IMR-90 (cell line): Measurements from ENCODE around the gene NEURL1. TPM values are rescaled to one million over a fixed set of nuclear protein-coding genes. Genes with fewer than 3 reads are reported as not detected.

Experiments
- ATAC-seq: fragments of 200-7000 bp; cut with Tn5 transposase; 2 replicates; pipeline ENCODE4 v1.9.1; 2020; ENCODE audit warnings: low read depth, mild to moderate bottlenecking, moderate library complexity
- BruUV-seq: library from RNA; stranded (reverse); fragments of 400-500 nt; replicated peaks from 2 replicates; lab custom pipeline; 2021; lab: Mats Ljungman, UMichigan
- CTCF ChIA-PET: fragments of 300-600 bp; formaldehyde crosslinking; extraction: SDS; loops from one replicate; lab custom pipeline; 2021; ENCODE audit warnings: antibody characterized with exemption; lab: Yijun Ruan, JAX
- POLR2A ChIA-PET: fragments of 300-600 bp; sonication (Branson Sonifier 250); formaldehyde crosslinking; loops from one replicate; lab custom pipeline; 2022; ENCODE audit warnings: antibody characterized with exemption; ENCODE audit not compliant: unreplicated experiment; lab: Charles Lee
- DNase-seq: peaks from one replicate; pipeline ENCODE4 v3.0.0; 2013
- H2AFZ ChIP-seq: replicated peaks from 2 replicates; pipeline ENCODE3; 2013; ENCODE audit warnings: low read length, mild to moderate bottlenecking; ENCODE audit not compliant: poor library complexity
- H2AK5ac ChIP-seq: 2 replicates; pipeline ENCODE4 v1.6.1; 2013; ENCODE audit warnings: low read depth, low read length, inconsistent platforms
- H2AK9ac ChIP-seq: replicated peaks from 2 replicates; pipeline ENCODE3; 2013; ENCODE audit warnings: mild to moderate bottlenecking, low read depth, low read length, moderate library complexity; ENCODE audit not compliant: poor library complexity
- H2BK120ac ChIP-seq: 2 replicates; pipeline ENCODE4 v1.6.1; 2013; ENCODE audit warnings: low read depth, low read length, inconsistent platforms
- H2BK15ac ChIP-seq: 3 replicates; pipeline ENCODE4 v1.6.1; 2013; ENCODE audit warnings: low read depth, low read length, inconsistent platforms
- H2BK20ac ChIP-seq: 2 replicates; pipeline ENCODE4 v1.6.1; 2013; ENCODE audit warnings: low read depth, mild to moderate bottlenecking, inconsistent platforms, low read length, moderate library complexity
- H2BK5ac ChIP-seq: 2 replicates; pipeline ENCODE4 v1.6.1; 2013; ENCODE audit warnings: mild to moderate bottlenecking, low read depth, low read length, inconsistent platforms; ENCODE audit not compliant: poor library complexity, severe bottlenecking
- H3K14ac ChIP-seq: replicated peaks from 2 replicates; pipeline ENCODE4 v1.6.1; 2013; ENCODE audit warnings: low read depth, low read length, inconsistent platforms
- H3K18ac ChIP-seq: 2 replicates; pipeline ENCODE4 v1.6.1; 2013; ENCODE audit warnings: low read depth, low read length, control low read depth
- H3K23ac ChIP-seq: 2 replicates; pipeline ENCODE4 v1.6.1; 2013; ENCODE audit warnings: low read depth, low read length, inconsistent platforms
- H3K27ac ChIP-seq: 2 replicates; pipeline ENCODE4 v1.5.1; 2013; ENCODE audit warnings: mild to moderate bottlenecking, control low read depth, low read length; ENCODE audit not compliant: insufficient read depth
- H3K27me3 ChIP-seq: 2 replicates; pipeline ENCODE4 v1.6.1; 2013; ENCODE audit warnings: low read length; ENCODE audit not compliant: control insufficient read depth, insufficient read depth
- H3K36me3 ChIP-seq: 2 replicates; pipeline ENCODE4 v1.6.1; 2013; ENCODE audit warnings: low read length, mixed read lengths; ENCODE audit not compliant: control insufficient read depth, insufficient read depth
- H3K4ac ChIP-seq: 2 replicates; pipeline ENCODE4 v1.6.1; 2013; ENCODE audit warnings: low read depth, low read length, inconsistent platforms
- H3K4me1 ChIP-seq: 2 replicates; pipeline ENCODE4 v1.6.1; 2013; ENCODE audit warnings: low read length, mixed read lengths; ENCODE audit not compliant: control insufficient read depth, insufficient read depth
- H3K4me2 ChIP-seq: 2 replicates; pipeline ENCODE4 v1.6.1; 2013; ENCODE audit warnings: low read depth, mild to moderate bottlenecking, control low read depth, low read length, moderate library complexity
- H3K4me3 ChIP-seq: 2 replicates; pipeline ENCODE4 v1.5.1; 2013; ENCODE audit warnings: low read depth, mild to moderate bottlenecking, control low read depth, low read length, moderate library complexity; ENCODE audit not compliant: insufficient read depth
- H3K56ac ChIP-seq: 2 replicates; pipeline ENCODE4 v1.6.1; 2013; ENCODE audit warnings: low read length, inconsistent platforms; ENCODE audit not compliant: insufficient read depth; ENCODE audit errors: extremely low read depth
- H3K79me1 ChIP-seq, 2 experiments: 2 replicates each; pipeline ENCODE4 v1.6.1; 2013; ENCODE audit warnings: low read length in 2 of 2, inconsistent platforms in 1 of 2, low read depth in 1 of 2
- H3K9ac ChIP-seq: 2 replicates; pipeline ENCODE4 v1.6.1; 2013; ENCODE audit warnings: low read depth, low read length, control low read depth
- H3K9me1 ChIP-seq: 2 replicates; pipeline ENCODE4 v1.6.1; 2013; ENCODE audit warnings: low read length, inconsistent platforms; ENCODE audit not compliant: insufficient read depth
- H3K9me3 ChIP-seq: 2 replicates; pipeline ENCODE4 v1.6.1; 2013; ENCODE audit warnings: low read length; ENCODE audit not compliant: control insufficient read depth, insufficient read depth
- H4K20me1 ChIP-seq: 2 replicates; pipeline ENCODE4 v1.6.1; 2013; ENCODE audit warnings: low read length, inconsistent platforms; ENCODE audit not compliant: insufficient read depth
- H4K5ac ChIP-seq: 2 replicates; pipeline ENCODE4 v1.6.1; 2013; ENCODE audit warnings: mild to moderate bottlenecking, low read depth, low read length, control low read depth
- H4K8ac ChIP-seq, 2 experiments: 2 replicates each; pipeline ENCODE4 v1.6.1; 2013; ENCODE audit warnings: low read depth in 2 of 2, low read length in 2 of 2, control low read depth in 1 of 2, inconsistent platforms in 1 of 2
- H4K91ac ChIP-seq: 2 replicates; pipeline ENCODE4 v1.6.1; 2013; ENCODE audit warnings: low read depth, low read length, inconsistent platforms; ENCODE audit not compliant: insufficient read depth
- CEBPB ChIP-seq: IDR thresholded peaks from 2 replicates; pipeline ENCODE4 v1.6.1; 2012; ENCODE audit warnings: low read depth, low read length, improper control_type of control experiment
- CHD1 ChIP-seq: IDR thresholded peaks from 2 replicates; pipeline ENCODE4 v1.6.1; 2012; ENCODE audit warnings: low read depth, low read length, improper control_type of control experiment
- CTCF ChIP-seq: conservative IDR thresholded peaks from 2 replicates; pipeline ENCODE4 v1.5.1; 2012; ENCODE audit warnings: mild to moderate bottlenecking, low read depth, low read length, improper control_type of control experiment
- ELK1 ChIP-seq: fragments of 150-350 bp; IDR thresholded peaks from 2 replicates; pipeline ENCODE4 v1.6.1; 2016; ENCODE audit warnings: low read depth, mild to moderate bottlenecking, low read length, moderate library complexity, borderline replicate concordance
- FOS ChIP-seq: fragments of 150-350 bp; IDR thresholded peaks from 2 replicates; pipeline ENCODE4 v1.6.1; 2016; ENCODE audit warnings: low read depth, low read length
- POLR2A ChIP-seq: IDR thresholded peaks from 2 replicates; pipeline ENCODE4 v1.6.1; 2012; ENCODE audit warnings: mild to moderate bottlenecking, low read depth, low read length
- SMC3 ChIP-seq: fragments of 150-350 bp; IDR thresholded peaks from 2 replicates; pipeline ENCODE4 v1.6.1; 2016; ENCODE audit warnings: low read depth, mild to moderate bottlenecking, antibody characterized with exemption, low read length, moderate library complexity
- USF2 ChIP-seq: fragments of 150-350 bp; IDR thresholded peaks from 2 replicates; pipeline ENCODE4 v1.6.1; 2017; ENCODE audit warnings: mild to moderate bottlenecking, antibody characterized with exemption, low read length, low read depth
- WGBS, 2 experiments: methylation state at CpG; one replicate each; pipeline versions ENCODE4 v1.1.5 to v1.1.7; 2013; ENCODE audit warnings: missing lambda C conversion rate in 2 of 2; ENCODE audit not compliant: insufficient read length in 1 of 2; ENCODE audit errors: extremely low coverage in 2 of 2; 5-methylcytosine and 5-hydroxymethylcytosine counted together
- dilution Hi-C: fragments of 300-500 bp; cut with HindIII; formaldehyde crosslinking; loops from one replicate; pipeline ENCODE4 v1.14.3; 2018; ENCODE audit warnings: low sequenced_read_pairs; ENCODE audit not compliant: unreplicated experiment
- in situ Hi-C: fragments of 300-500 bp; cut with MboI; formaldehyde crosslinking; loops from 3 replicates; pipeline ENCODE4 v1.14.3; 2019; ENCODE audit warnings: low sequenced_read_pairs, inconsistent platforms, mixed read lengths
- intact Hi-C: fragments of 100-400 bp; cut with micrococcal nuclease; formaldehyde crosslinking; loops from 2 replicates; pipeline ENCODE4 v1.10.0; 2022
- polyA plus RNA-seq, 3 experiments: library from polyadenylated mRNA; depleted of rRNA; stranded (reverse); fragments of >200 nt; gene quantifications; 2 replicates each; pipeline ENCODE4 v1.2.3, GENCODE V29; 2012; ENCODE audit warnings: low replicate concordance in 1 of 3
- total RNA-seq: library from RNA; depleted of rRNA; stranded (reverse); fragments of >200 nt; gene quantifications from 2 replicates; pipeline ENCODE4 v1.2.3, GENCODE V29; 2012

Gene NEURL1
- total and polyA plus RNA-seq, 2 of the 4 experiments (the other 2 are of a cell fraction): 0.36 to 0.82 TPM

- H3K79me1 ChIP-seq: no peaks in the 10 kb centered on the region
- in situ Hi-C loops: no loop called here
- no peak overlapping the region for H2BK120ac ChIP-seq
- no peak overlapping the region for H4K5ac ChIP-seq
- no peak overlapping the region for H3K4me3 ChIP-seq
- H4K20me1 ChIP-seq: no peaks in the 10 kb centered on the region
- no peak overlapping the region for H2AFZ ChIP-seq
- CTCF ChIA-PET: no interaction called here
- H2BK5ac ChIP-seq: no peak overlapping the region
- H2AK9ac ChIP-seq: no peak overlapping the region
- TF ChIP-seq FOS: no peak
- no peak for TF ChIP-seq USF2
- no peak for TF ChIP-seq CTCF
- TF ChIP-seq CEBPB: no peak
- TF ChIP-seq CHD1: no peak
- no peak for TF ChIP-seq ELK1
- TF ChIP-seq SMC3: no peak
- no peak for TF ChIP-seq POLR2A
- H3K9me3 ChIP-seq: no peaks in the 10 kb centered on the region
- no peak overlapping the region for H2BK15ac ChIP-seq
- no peaks in the 10 kb centered on the region for H3K36me3 ChIP-seq
- no peak overlapping the region for H2AK5ac ChIP-seq
- H3K18ac ChIP-seq: no peak overlapping the region
- no TSS peak for BruUV-seq
- no CpG with 5 or more reads among the region's 5 CpGs for WGBS, 2 experiments
- no peak overlapping the region for H3K4me2 ChIP-seq
- peaks cover 5% of the 10 kb centered on the region; the same call in 1 of the 2 replicates for H3K4me1 ChIP-seq
- DNase-seq (no peak), ATAC-seq (no peak)
- intact Hi-C loops: no loop called here
- H3K56ac ChIP-seq: no peak overlapping the region
- dilution Hi-C loops: no loop called here
- no peak overlapping the region for H4K91ac ChIP-seq
- no peak overlapping the region for H3K14ac ChIP-seq
- no peaks in the 10 kb centered on the region for H3K9me1 ChIP-seq
- no peak overlapping the region for H3K4ac ChIP-seq
- no peak overlapping the region for H4K8ac ChIP-seq
- H2BK20ac ChIP-seq: no peak overlapping the region
- no peak overlapping the region for H3K9ac ChIP-seq
- H3K27ac ChIP-seq: no peak overlapping the region
- H3K23ac ChIP-seq: no peak overlapping the region
- POLR2A ChIA-PET: no interaction called here
- H3K27me3 ChIP-seq: peaks cover 67% of the 10 kb centered on the region
Measured at GRCh38 chr10:103568505-103568904, 75.0 kb downstream of the NEURL1 start.
